Pancreas (tissue), 10 donors: Measurements from ENCODE around the gene GRN. TPM values are rescaled to one million over a fixed set of nuclear protein-coding genes. Genes with fewer than 3 reads are reported as not detected.

ENCODE experiments used
- ATAC-seq, 4 donors: fragments of 200-7000 bp; cut with Tn5 transposase; one replicate each; pipeline versions ENCODE4 v1.8.0 to v1.9.1; 2020; ENCODE audit warnings: mild to moderate bottlenecking in 4 of 4, moderate library complexity in 4 of 4
- DNase-seq, 6 donors: peaks; one replicate each; pipeline ENCODE4 v3.0.0-alpha.2; 2020
- FAIRE-seq: peaks from 2 replicates; lab custom pipeline; 2012; peaks lifted over from hg19 to GRCh38; lab: Jason Lieb, UNC
- H3K27ac ChIP-seq, 4 donors: fragments of 200-600 bp; sonication (generic); 1 replicate in 3 of 4; 2 replicates in 1 of 4; pipeline versions ENCODE4 v1.5.0 to v1.8.0; 2020
- H3K27me3 ChIP-seq, 4 donors: fragments of 200-600 bp; one replicate each; pipeline ENCODE4 v1.8.0; 2021
- H3K36me3 ChIP-seq, 3 donors: fragments of 200-600 bp; sonication (generic) in 1 of 3; one replicate each; pipeline versions ENCODE4 v1.5.0 to v1.8.0; 2020 to 2021
- H3K4me1 ChIP-seq, 3 donors: fragments of 200-600 bp; one replicate each; pipeline ENCODE4 v1.8.0; 2021
- H3K4me3 ChIP-seq, 4 donors: fragments of 200-600 bp; sonication (generic) in 2 of 4; one replicate each; pipeline versions ENCODE4 v1.5.0 to v1.8.0; 2020 to 2021
- H3K9me3 ChIP-seq, 4 donors: fragments of 200-600 bp; one replicate each; pipeline ENCODE4 v1.8.0; 2021
- WGBS, 2 donors: extraction: QIAGEN DNeasy Blood & Tissue Kit; methylation state at CpG; one replicate each; pipeline ENCODE4 v1.1.7; 2013; 5-methylcytosine and 5-hydroxymethylcytosine counted together
- intact Hi-C, 3 donors: fragments of 100-400 bp; cut with DNase I; formaldehyde crosslinking; loops; one replicate each; pipeline versions ENCODE4 v1.11.1 to v1.14.2; 2022
- polyA plus RNA-seq, 2 donors: library from polyadenylated mRNA; stranded (reverse); fragments of 200-250 nt; gene quantifications; one replicate each; pipeline ENCODE4 v1.2.3, GENCODE V29; 2013
- total RNA-seq, 6 donors: library from RNA; stranded (reverse); fragmentation: NEBNext Ultra II Directional in 4 of 6; extraction: Animal tissue kit (Norgen Biotek cat#: 25700) in 4 of 6; gene quantifications; one replicate each; pipeline versions ENCODE4 v1.2.1 to v1.2.4, GENCODE V29; 2021 to 2023
- TF ChIP-seq, protein P1 (sequence below), 4 donors: fragments of 200-600 bp; sonication (generic) in 3 of 4; IDR thresholded peaks; one replicate each; pipeline versions ENCODE4 v1.5.0 to v1.8.0; 2021; ENCODE audit warnings: antibody characterized with exemption in 4 of 4
- donor health status: healthy with polysubstance abuse.
- donor health status: DM: no; HTN: no; CAD: no; lungs with moderate emphysema.
- donor health status: DM: no; HTN: no; CAD: no.
- donor health status: control.
- donor health status: control.
- donor health status: Bipolar disorder and iron deficiency.
- donor health status: DM: yes; HTN: yes; CAD: no.
- donor health status: DM: no; HTN: no; CAD: no.
- donor health status: DM: no; HTN: no; CAD: no.
- donor health status: DM: yes; HTN: yes; CAD: no.

The GRN gene
- total and polyA plus RNA-seq, 8 donors = 48.0 to 229 (median 69.6) TPM

DNA sequence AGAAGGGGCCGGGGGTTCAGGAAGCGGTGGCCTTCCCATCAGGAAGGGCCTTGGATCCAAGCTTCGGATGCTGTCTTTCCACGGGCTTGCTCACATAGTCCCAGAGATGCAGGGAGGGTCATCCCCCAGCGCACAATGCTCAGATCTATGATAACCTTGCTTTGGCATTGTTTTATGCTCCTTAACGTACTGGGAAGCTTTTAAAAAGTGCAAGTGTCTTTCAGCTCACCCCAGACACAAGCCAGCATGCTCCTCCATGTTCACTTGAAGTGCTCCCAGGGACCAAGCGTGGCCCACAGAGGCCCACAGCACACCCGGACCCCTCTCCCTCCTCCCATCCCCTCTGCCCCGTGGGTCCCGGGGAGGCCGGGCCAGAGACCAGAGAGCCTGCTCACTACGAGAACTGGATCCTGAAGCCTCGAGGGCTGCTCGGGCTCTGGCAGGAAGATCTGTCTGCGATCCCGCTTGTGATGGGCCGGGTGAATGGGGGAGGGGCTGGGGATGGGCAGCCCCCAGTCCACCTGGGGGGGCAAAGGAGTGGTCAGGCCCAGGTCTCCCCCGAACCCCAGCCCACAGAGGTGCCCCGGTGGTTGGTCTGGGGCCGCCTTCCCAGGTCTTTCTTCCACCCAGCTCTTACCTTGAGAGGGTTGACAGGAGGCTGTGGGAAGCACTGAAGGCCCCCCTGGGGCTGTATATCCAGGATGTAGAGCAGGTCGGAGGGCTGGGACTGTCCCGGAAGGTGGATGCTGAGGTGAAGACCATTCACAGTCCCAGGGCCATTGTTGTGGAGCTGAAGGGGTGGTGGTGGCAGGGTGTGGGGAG is 30.3 kb downstream of the GRN start:
- WGBS, 2 donors = 47 to 60% methylated on average over 21 to 22 of the region's 22 CpGs
- FAIRE-seq = no peak
- ATAC-seq = peak in 1 of 4 donors; percentile 8

DNA sequence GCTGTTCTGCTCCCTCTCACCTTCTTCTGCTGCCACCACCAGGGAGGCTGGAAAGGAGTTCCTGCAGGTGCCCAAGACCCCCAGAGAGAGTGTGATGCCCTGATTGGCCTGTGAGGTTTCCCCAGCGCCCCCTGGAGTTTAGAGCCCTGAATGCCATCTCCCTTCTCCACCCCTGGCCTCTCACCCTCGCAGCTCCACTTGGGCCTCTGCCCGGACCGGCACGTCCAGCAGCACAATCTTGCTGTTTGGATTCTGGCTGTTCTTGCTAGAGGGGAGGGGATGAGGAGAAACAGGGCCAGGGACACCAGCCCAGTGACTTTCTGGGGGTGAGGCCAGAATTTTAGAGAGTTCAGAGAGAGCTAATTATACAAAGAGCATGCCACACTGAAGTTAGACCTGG is 31.0 kb downstream of the GRN start:
- FAIRE-seq (no peak), DNase-seq (peak in 1 of 6 donors; percentile 39), ATAC-seq (peak in 2 of 4 donors; percentile 21 to 26)
- Histone ChIP-seq H3K4me1 (no peaks in the 10 kb centered on the region), H3K27ac (no peak overlapping the region), H3K36me3 (no peaks in the 10 kb centered on the region), H3K27me3 (no peaks in the 10 kb centered on the region), H3K9me3 (no peaks in the 10 kb centered on the region), H3K4me3 (no peak overlapping the region)
- TF ChIP-seq, protein P1, sequence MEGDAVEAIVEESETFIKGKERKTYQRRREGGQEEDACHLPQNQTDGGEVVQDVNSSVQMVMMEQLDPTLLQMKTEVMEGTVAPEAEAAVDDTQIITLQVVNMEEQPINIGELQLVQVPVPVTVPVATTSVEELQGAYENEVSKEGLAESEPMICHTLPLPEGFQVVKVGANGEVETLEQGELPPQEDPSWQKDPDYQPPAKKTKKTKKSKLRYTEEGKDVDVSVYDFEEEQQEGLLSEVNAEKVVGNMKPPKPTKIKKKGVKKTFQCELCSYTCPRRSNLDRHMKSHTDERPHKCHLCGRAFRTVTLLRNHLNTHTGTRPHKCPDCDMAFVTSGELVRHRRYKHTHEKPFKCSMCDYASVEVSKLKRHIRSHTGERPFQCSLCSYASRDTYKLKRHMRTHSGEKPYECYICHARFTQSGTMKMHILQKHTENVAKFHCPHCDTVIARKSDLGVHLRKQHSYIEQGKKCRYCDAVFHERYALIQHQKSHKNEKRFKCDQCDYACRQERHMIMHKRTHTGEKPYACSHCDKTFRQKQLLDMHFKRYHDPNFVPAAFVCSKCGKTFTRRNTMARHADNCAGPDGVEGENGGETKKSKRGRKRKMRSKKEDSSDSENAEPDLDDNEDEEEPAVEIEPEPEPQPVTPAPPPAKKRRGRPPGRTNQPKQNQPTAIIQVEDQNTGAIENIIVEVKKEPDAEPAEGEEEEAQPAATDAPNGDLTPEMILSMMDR (IDR thresholded peaks at IDR 0.05) = no peak
- WGBS, 2 donors = 6 to 28% methylated on average over 5 of the region's 5 CpGs
- intact Hi-C loops = no loop called here

More for the DNA sequence above, 30.3 kb downstream of the GRN start:
- DNase-seq = peak in 2 of 6 donors; percentile 17 to 45
- Histone ChIP-seq H3K4me1 (no peaks in the 10 kb centered on the region), H3K9me3 (no peaks in the 10 kb centered on the region), H3K27ac (no peak overlapping the region), H3K4me3 (no peak overlapping the region), H3K36me3 (no peaks in the 10 kb centered on the region), H3K27me3 (no peaks in the 10 kb centered on the region)
- intact Hi-C loops = no loop called here
- TF ChIP-seq, protein P1 (IDR thresholded peaks at IDR 0.05) = no peak

DNA sequence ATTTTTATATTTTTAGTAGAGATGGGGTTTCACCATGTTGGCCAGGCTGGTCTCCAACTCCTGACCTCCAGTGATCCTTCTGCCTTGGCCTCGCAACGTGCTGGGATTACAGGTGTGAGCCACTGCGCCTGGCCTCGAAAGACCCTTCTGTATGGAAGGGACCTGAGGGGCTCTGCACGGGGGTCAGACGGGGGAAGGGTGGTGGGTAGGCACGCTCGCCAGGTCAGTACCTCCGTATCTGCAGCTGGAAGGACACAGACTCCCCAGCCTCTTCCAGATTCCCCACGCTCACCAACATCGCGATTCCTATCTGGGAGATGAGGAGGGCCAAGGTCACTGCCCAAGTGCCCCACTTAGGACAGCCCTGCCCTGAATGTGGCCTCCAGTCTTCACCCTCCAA is 31.7 kb downstream of the GRN start:
- no peaks in the 10 kb centered on the region for H3K4me1 ChIP-seq
- H3K36me3 ChIP-seq = no peaks in the 10 kb centered on the region
- no peaks in the 10 kb centered on the region for H3K9me3 ChIP-seq
- WGBS, 2 donors = 62 to 71% methylated on average over 12 of the region's 12 CpGs
- FAIRE-seq (no peak), ATAC-seq (no peak), DNase-seq (no peak)
- H3K27me3 ChIP-seq = no peaks in the 10 kb centered on the region
- no peak overlapping the region for H3K27ac ChIP-seq
- H3K4me3 ChIP-seq = no peak overlapping the region
- intact Hi-C loops = no loop called here
- TF ChIP-seq, protein P1 (IDR thresholded peaks at IDR 0.05) = no peak

DNA sequence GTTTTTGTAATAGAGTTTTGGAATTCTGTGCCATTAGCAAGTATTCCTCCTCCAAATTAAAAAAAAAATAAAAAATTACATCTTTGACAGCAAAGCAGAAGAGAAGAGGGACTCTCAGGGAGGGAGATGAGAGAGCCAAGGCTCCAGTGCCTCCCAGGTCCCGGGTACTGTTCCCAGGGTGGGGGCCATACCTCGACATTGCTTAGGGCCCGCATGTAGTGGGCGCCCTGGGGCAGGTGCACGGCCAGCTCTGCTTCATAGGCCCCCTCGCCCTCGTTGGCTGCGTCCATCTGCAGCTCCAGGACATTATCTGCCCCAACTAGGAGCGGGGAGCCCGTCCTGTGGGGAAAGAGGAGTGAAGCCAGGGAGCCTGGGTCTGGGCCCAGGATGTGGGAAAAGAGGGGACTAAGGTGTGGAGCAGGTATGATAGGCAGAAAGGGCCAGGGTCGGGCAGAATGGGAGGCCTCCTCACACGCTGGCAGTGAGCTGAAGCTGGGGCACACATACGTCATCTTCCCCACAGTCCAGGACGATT is 33.1 kb downstream of the GRN start:
- H3K4me3 ChIP-seq = no peak overlapping the region
- H3K4me1 ChIP-seq = no peaks in the 10 kb centered on the region
- no peak for FAIRE-seq
- H3K27me3 ChIP-seq = no peaks in the 10 kb centered on the region
- H3K36me3 ChIP-seq = no peaks in the 10 kb centered on the region
- H3K9me3 ChIP-seq = no peaks in the 10 kb centered on the region
- WGBS, 2 donors = 70 to 83% methylated on average over 14 of the region's 14 CpGs
- intact Hi-C loops = no loop called here
- TF ChIP-seq, protein P1 (IDR thresholded peaks at IDR 0.05) = no peak
- H3K27ac ChIP-seq = no peak overlapping the region
- no peak for ATAC-seq
- no peak for DNase-seq

DNA sequence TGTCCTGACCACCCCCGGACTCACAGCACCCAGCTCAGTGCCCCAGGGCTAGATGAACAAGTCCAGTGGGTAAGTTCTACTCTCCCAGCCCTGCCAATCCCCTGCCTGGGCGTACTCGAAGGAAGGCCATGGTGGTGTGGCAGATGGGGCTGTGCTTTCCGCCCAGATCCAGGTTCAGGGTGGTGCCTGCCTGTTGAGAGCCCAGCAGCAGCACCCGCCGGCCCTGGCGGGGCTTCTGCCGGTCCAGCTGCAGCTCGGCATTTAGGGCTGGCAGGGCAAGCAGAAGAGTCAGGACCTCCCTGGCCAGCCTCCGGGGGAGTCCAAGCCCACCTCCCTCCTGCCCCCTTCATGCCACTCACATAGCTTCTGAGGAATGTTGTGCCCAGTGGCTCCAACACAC is 34.8 kb downstream of the GRN start:
- no peaks in the 10 kb centered on the region for H3K36me3 ChIP-seq
- H3K27me3 ChIP-seq = no peaks in the 10 kb centered on the region
- FAIRE-seq = no peak
- intact Hi-C loops = no loop called here
- no peak for DNase-seq
- H3K4me1 ChIP-seq = no peaks in the 10 kb centered on the region
- no peak overlapping the region for H3K27ac ChIP-seq
- TF ChIP-seq, protein P1 (IDR thresholded peaks at IDR 0.05) = no peak
- 77 to 88% methylated on average over 10 of the region's 10 CpGs for WGBS, 2 donors
- no peaks in the 10 kb centered on the region for H3K9me3 ChIP-seq
- H3K4me3 ChIP-seq = no peak overlapping the region
- no peak for ATAC-seq
